Uterus (tissue), 4 donors: ENCODE data around the gene GET3. TPM values are rescaled to one million over a fixed set of nuclear protein-coding genes. Genes with fewer than 3 reads are reported as not detected.

Source experiments
- DNase-seq, 2 donors: peaks; one replicate each; pipeline ENCODE4 v3.0.0-alpha.2; 2019 to 2020
- H3K27ac ChIP-seq, 2 donors: fragments of 200-600 bp; sonication (generic); 1 replicate in 1 of 2; 2 replicates in 1 of 2; pipeline ENCODE4 v1.5.1; 2016 to 2018
- H3K27me3 ChIP-seq, 2 donors: fragments of 200-600 bp; sonication (generic); one replicate each; pipeline ENCODE4 v1.5.1; 2018 to 2019; ENCODE audit warnings: control low read depth in 1 of 2
- H3K36me3 ChIP-seq, 2 donors: fragments of 200-600 bp; sonication (generic); one replicate each; pipeline ENCODE4 v1.5.1; 2019; ENCODE audit warnings: control low read depth in 1 of 2
- H3K4me1 ChIP-seq, 2 donors: fragments of 200-600 bp; sonication (generic); one replicate each; pipeline ENCODE4 v1.5.1; 2018 to 2019; ENCODE audit warnings: control low read depth in 1 of 2
- H3K4me3 ChIP-seq, 2 donors: fragments of 200-600 bp; sonication (generic); 1 replicate in 1 of 2; 2 replicates in 1 of 2; pipeline ENCODE4 v1.5.1; 2018 to 2019; ENCODE audit warnings: mild to moderate bottlenecking in 1 of 2
- H3K9me3 ChIP-seq, 2 donors: fragments of 200-600 bp; sonication (generic); one replicate each; pipeline ENCODE4 v1.5.1; 2019; ENCODE audit warnings: control low read depth in 1 of 2
- CTCF ChIP-seq, 4 experiments: fragments of 200-600 bp in 2 of 4; fragments of 450-650 bp in 2 of 4; sonication (generic) in 2 of 4; IDR thresholded peaks; one replicate each; pipeline ENCODE4 v1.5.1; 2016 to 2019; ENCODE audit warnings: antibody characterized with exemption in 4 of 4, mild to moderate bottlenecking in 2 of 4, moderate library complexity in 1 of 4
- POLR2A ChIP-seq, 2 donors: fragments of 450-650 bp; IDR thresholded peaks; one replicate each; pipeline ENCODE4 v1.6.1; 2016; ENCODE audit warnings: antibody characterized with exemption in 2 of 2, mild to moderate bottlenecking in 1 of 2, moderate library complexity in 1 of 2
- intact Hi-C: fragments of 100-400 bp; cut with DNase I; formaldehyde crosslinking; loops from one replicate; pipeline ENCODE4 v1.15.1; 2023; ENCODE audit warnings: low total_unique reads
- total RNA-seq, 4 donors: library from RNA; depleted of rRNA in 3 of 4; stranded (reverse); fragments of >200 nt in 3 of 4; gene quantifications; one replicate each; pipeline versions ENCODE4 v1.1.0 to v1.2.4, GENCODE V29; 2014 to 2023
- donor health status: DM: yes; HTN: yes; CAD: no.

The GET3 gene
- total RNA-seq, 4 donors from 2014 or later = 15.4 to 57.4 (median 36.4) TPM

- Histone ChIP-seq H3K9me3 (no peaks in the 10 kb centered on the region), H3K27me3 (no peaks in the 10 kb centered on the region), H3K36me3 (no peaks in the 10 kb centered on the region), H3K4me3 (no peak overlapping the region), H3K4me1 (peaks cover 4 to 5% of the 10 kb centered on the region in 2 donors), H3K27ac (no peak overlapping the region)
- intact Hi-C loops = no loop called here
- TF ChIP-seq CTCF (IDR thresholded peaks at IDR 0.05) = no peak
- no peak for TF ChIP-seq POLR2A (IDR thresholded peaks at IDR 0.05)
- DNase-seq = no peak
These were observed 21.4 kb upstream of the GET3 start for GRCh38 chr19:12715929-12716328.

GRCh38 chr19:12720296-12720695 lies 17.0 kb upstream of the GET3 start:
- intact Hi-C loops = no loop called here
- H3K4me3 ChIP-seq = peak overlapping the region in 1 of 2 donors; percentile 86

GRCh38 chr19:12720851-12721655 lies 16.2 kb upstream of the GET3 start:
- intact Hi-C loops = no loop called here
- DNase-seq = peak in 1 of 2 donors; percentile 43
- peaks cover 4 to 5% of the 10 kb centered on the region in 2 donors for H3K4me1 ChIP-seq
- peak overlapping the region; percentile 71 to 86 for H3K4me3 ChIP-seq
- H3K27ac ChIP-seq = peak overlapping the region; percentile 98
- H3K36me3 ChIP-seq = no peaks in the 10 kb centered on the region
- H3K27me3 ChIP-seq = no peaks in the 10 kb centered on the region
- TF ChIP-seq POLR2A (IDR thresholded peaks at IDR 0.05) (no peak), CTCF (IDR thresholded peaks at IDR 0.05) (no peak)
- no peaks in the 10 kb centered on the region for H3K9me3 ChIP-seq

More at GRCh38 chr19:12720296-12720695, 17.0 kb upstream of the GET3 start:
- no peaks in the 10 kb centered on the region for H3K9me3 ChIP-seq
- H3K27ac ChIP-seq = peak overlapping the region; percentile 98
- no peaks in the 10 kb centered on the region for H3K36me3 ChIP-seq
- DNase-seq = no peak
- TF ChIP-seq POLR2A (IDR thresholded peaks at IDR 0.05) (no peak), CTCF (IDR thresholded peaks at IDR 0.05) (no peak)
- H3K27me3 ChIP-seq = no peaks in the 10 kb centered on the region
- H3K4me1 ChIP-seq = peaks cover 4 to 5% of the 10 kb centered on the region in 2 donors

- intact Hi-C loops = no loop called here
- DNase-seq = peak; percentile 70 to 75
These were observed 15.4 kb upstream of the GET3 start for GRCh38 chr19:12721656-12722565.

More at GRCh38 chr19:12721656-12722565, 15.4 kb upstream of the GET3 start:
- H3K9me3 ChIP-seq = no peaks in the 10 kb centered on the region
- TF ChIP-seq POLR2A (IDR thresholded peaks at IDR 0.05) (no peak), CTCF (IDR thresholded peaks at IDR 0.05) (no peak)
- H3K27me3 ChIP-seq = no peaks in the 10 kb centered on the region
- no peaks in the 10 kb centered on the region for H3K36me3 ChIP-seq
- peak overlapping the region; percentile 98 for H3K27ac ChIP-seq
- H3K4me1 ChIP-seq = peaks cover 4 to 5% of the 10 kb centered on the region in 2 donors
- peak overlapping the region; percentile 71 to 86 for H3K4me3 ChIP-seq
